Stimulated activated CD8-positive, alpha-beta memory T cell treated with anti-CD3 and anti-CD28 coated beads, Interleukin-4, amount 100 ng/mL, for 24 hours (primary cell): ENCODE measurements around the gene RTL1.

Experiments used
- DNase-seq: peaks from one replicate; pipeline ENCODE4 v3.0.0-alpha.2; 2020; ENCODE audit warnings: low read depth

Gene RTL1

GRCh38 chr14:100851586-100851916 lies 52.0 kb downstream of the RTL1 start:
- no peak for DNase-seq

GRCh38 chr14:100850841-100851585 lies 52.5 kb downstream of the RTL1 start:
- peak; percentile 74 for DNase-seq

GRCh38 chr14:100849115-100849781 lies 54.3 kb downstream of the RTL1 start:
- DNase-seq, result no peak

GRCh38 chr14:100846309-100846859 lies 57.1 kb downstream of the RTL1 start:
- no peak for DNase-seq

DNA sequence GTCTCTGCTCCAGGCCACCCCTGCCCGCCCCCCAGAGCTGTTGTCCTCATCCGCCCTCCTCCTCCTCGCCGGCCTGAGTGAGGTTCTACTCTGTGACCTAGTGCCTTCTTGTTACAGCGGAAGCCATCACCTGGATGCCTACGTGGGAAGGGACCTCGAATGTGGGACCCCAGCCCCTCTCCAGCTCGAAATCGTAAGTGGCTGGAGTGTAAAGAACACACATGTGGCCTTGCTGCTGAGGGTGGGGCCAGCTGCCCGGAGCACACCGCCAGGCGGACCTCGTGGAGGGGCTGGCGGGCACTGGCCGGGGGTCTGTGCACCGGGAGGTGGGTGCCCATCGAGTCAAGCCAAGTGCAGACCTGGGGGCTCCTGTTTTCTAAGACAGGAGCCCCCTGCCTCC lies 58.2 kb downstream of the RTL1 start:
- DNase-seq, result no peak

GRCh38 chr14:100844846-100845245 lies 58.7 kb downstream of the RTL1 start:
- no peak for DNase-seq

DNA sequence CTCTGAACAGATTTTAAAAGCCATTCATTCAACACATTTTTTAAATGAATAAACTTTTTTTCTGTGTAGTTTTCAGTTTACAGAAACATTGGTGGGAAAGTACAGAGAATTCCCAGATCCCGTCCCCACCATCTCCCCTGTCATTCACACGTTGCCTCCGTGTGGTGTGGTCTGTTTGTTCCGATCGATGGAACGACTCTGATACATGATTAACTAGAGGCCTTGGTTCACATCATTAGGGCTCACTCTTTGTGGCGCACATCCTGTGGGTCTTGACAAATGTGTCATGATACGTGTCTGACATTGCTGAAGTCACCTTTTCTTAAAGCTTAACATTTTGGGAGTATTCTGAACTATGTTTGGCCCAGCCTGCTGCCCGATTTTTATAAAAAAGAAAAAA lies 59.1 kb downstream of the RTL1 start:
- no peak for DNase-seq

DNA sequence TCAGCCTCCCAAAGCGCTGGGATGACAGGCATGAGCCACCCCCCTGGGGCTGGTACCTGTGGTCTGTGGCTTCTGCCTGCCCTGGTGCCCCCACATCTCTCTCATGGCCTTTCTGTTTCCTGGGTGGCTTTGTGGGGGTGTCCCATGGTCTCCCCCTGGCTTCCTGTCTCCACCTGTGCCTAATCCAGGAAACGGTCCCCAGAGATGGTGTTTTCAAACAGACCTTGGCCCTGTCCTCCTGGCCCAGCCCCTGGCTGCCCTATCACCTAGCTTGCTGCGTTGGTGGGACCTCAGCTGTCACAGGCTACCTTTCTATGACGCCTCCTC lies 59.5 kb downstream of the RTL1 start:
- no peak for DNase-seq

DNA sequence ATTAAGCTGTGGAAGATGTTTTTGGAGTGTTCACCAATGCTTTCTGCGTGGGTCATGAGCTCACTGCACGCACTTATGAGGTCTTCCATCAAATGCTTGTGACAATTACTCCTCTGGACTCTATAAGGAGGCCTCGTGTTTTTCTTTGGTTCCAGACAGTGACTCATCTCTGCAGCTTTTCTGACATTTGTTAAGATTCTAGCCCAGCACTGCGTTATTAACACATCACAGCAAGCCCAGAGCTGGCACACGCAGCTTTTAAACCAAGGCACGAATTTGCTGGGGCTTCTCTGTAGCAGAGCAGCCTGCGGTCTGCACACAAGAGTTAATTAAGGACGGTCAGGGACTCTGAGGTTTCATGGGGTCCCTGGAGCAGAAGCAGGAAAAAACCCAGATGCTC lies 60.7 kb downstream of the RTL1 start:
- no peak for DNase-seq

GRCh38 chr14:100841761-100842403 lies 61.6 kb downstream of the RTL1 start:
- no peak for DNase-seq

DNA sequence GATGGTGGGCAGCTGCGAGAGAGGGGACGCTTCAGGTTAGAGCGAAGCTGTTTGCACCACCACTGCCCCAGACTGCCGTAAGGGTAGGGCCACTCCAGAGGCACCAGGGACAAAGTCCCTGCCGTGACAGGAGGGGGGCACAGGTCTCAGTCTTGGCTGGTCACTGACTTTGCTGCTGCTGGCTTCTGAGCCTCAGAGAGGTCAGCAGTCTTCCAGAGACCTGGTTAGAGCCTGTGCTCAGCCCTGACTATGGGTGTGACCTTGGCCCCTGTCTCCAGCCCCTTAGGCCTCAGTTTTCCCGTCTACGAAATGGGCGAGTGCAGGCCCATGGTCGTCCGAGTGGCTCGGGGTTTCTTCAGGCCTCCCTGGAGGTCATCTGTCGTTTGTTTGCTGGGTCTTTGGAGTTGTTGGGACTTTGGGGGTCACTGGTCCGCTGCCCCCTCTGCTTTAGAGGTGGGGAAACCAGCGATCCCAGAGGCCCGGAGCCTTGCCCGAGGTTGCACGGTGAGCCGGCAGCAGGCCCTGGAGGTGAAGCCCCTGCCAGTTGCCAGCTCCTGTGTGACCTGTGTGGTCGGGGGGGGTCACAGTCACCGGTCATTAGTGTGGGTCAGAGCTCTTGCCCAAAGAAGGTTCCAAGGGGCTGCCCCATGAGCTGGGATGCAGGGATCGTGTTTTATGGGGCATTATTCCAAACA lies 62.3 kb downstream of the RTL1 start:
- no peak for DNase-seq

- no peak for DNase-seq
Measured at GRCh38 chr14:100840286-100841065, 63.0 kb downstream of the RTL1 start.

DNA sequence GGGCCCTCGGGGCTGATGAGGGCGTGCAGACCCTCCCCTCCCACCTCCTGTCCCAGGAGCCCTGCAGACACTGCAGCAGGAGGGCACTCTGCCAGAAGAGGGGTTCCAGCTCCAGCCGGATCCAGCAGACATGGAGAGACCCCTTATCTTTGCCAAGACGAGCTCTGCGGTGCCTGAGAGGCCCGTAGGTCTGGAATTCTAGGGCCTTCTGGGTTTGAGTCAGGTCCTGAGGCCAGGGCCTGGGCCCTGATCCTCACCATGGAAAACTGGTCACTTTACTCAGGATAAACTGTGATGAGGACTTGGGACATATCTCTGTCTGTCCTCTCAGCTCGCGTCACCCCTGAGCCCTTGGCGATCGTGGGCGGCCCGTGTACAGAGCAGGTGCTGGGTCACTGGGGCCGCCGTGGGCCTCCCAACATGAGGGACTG lies 63.8 kb downstream of the RTL1 start:
- DNase-seq, result no peak

DNA sequence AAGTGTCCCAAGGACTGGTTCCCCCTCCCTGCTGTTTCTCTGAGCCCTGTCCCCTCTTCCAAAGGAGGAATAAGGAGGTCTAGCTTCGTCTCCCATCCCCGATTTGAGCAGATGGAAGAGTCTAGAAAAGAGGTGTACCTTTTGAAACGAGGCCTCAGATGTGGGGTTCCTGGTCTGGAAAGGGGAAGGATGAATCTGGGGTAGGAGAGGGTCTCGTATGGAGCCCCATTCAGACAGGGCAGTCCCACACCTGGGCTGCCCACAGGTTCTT lies 64.3 kb downstream of the RTL1 start:
- no peak for DNase-seq

GRCh38 chr14:100838493-100839314 lies 64.8 kb downstream of the RTL1 start:
- no peak for DNase-seq

DNA sequence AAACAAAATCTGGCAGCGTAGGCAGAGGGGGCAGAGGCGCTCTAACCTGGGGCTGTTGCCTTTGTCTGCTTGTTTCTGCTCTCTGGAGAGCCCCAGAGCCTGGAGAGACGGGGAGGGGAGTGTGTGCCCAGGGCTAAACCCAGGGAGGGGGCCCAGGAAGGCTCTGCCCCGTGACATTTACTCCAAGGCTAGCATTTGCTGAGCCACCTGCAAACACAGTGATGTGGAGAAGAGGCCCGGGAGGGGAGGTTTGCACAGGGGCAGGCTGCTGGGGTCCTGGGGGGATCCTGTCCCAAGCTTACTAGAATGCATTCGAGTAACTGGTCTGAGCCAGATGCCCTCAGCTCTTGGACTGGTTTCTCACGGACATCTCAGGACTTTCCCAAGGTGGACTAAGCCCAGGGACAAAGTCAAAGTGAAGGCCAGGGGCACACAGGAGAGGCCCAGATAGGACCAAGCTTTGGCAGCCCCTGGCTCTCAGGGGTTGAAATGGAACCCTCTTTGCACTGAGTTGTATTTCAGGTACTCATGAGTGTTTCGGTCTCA lies 65.6 kb downstream of the RTL1 start:
- DNase-seq, result no peak

- no peak for DNase-seq
Measured at GRCh38 chr14:100836941-100837804, 66.3 kb downstream of the RTL1 start.

DNA sequence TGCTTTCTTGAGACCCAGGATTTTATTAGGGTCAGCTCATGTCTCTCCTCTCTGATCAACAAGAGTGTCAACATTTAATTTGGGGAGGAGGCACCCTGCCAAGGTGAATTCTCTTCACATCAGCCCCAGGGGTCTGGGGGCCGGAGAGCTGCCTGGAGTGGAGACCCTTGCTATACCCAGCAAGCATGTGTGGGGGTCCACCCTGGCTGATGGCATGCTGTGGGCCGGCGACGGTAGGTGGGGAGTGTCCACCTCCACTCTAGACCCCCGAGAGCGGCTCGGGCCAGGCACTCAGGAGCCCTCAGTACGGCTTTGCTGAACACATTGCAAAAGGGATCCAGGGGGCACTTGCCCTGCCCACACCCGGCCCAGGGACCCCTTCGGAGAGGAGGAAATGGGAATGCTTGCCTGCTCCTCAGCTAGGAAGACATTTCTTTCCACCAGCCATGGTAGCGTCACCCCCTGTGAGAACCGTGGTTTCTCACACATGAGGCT lies 67.2 kb downstream of the RTL1 start:
- no peak for DNase-seq

GRCh38 chr14:100835548-100836310 lies 67.8 kb downstream of the RTL1 start:
- DNase-seq, result no peak
